ENCODE results near the gene CFDP1. TPM values are rescaled to one million over a fixed set of nuclear protein-coding genes. Genes with fewer than 3 reads are reported as not detected.

Gene CFDP1
- total and polyA plus RNA-seq, 2 donors (not counting 3 experiments of a cell fraction or from before 2014, with no cell fraction given): 17.8 to 53.8 TPM

GRCh38 chr16:75443298-75443697 is 10.0 kb upstream of the CFDP1 start:
- no TSS peak for BruUV-seq (replicated peaks)
- DNase-seq (ENCODE audit: low read depth, low spot score): no peak
- H3K4me2 ChIP-seq (ENCODE audit: insufficient read depth, low read length): no peak overlapping the region
- H3K9me1 ChIP-seq (replicated peaks; ENCODE audit: control insufficient read depth, extremely low read depth, insufficient read depth, low read length): no peaks in the 10 kb centered on the region
- no peak for FAIRE-seq
- H3K4me3 ChIP-seq (replicated peaks in 1 of 3; ENCODE audit: insufficient read depth in 1 of 3, low read depth in 1 of 3, low read length in 3 of 3): no peak overlapping the region
- no peak for TF ChIP-seq EZH2 (IDR thresholded peaks at IDR 0.05; ENCODE audit: borderline replicate concordance, low read depth, low read length, severe bottlenecking)
- TF ChIP-seq POLR2AphosphoS5 (IDR thresholded peaks at IDR 0.05; ENCODE audit: insufficient read depth, low read depth, low read length): no peak
- TF ChIP-seq GATA2 (IDR thresholded peaks at IDR 0.05; ENCODE audit: insufficient read depth, insufficient read length, low read depth, low read length): no peak
- TF ChIP-seq CTCF (IDR thresholded peaks at IDR 0.05; ENCODE audit: extremely low read depth in 1 of 2, insufficient read depth in 1 of 2, low read depth in 1 of 2, low read length in 2 of 2): no peak
- no peak for TF ChIP-seq MAX (IDR thresholded peaks at IDR 0.05; ENCODE audit: insufficient read depth, insufficient read length)
- no peak for TF ChIP-seq FOS (IDR thresholded peaks at IDR 0.05; ENCODE audit: borderline replicate concordance, insufficient read depth, low read length)
- H3K27me3 ChIP-seq (ENCODE audit: control insufficient read depth in 2 of 2, insufficient read depth in 2 of 2, low read length in 2 of 2): no peaks in the 10 kb centered on the region
- H3K27ac ChIP-seq (ENCODE audit: insufficient read depth, low read depth, low read length): no peak overlapping the region
- dilution Hi-C loops (cut with MboI; ENCODE audit: extremely low pct_ligation_motif_present, low sequenced_read_pairs) (no loop called here), intact Hi-C loops (cut with micrococcal nuclease) (no loop called here)
- H3K36me3 ChIP-seq (ENCODE audit: control insufficient read depth in 2 of 2, extremely low read depth in 1 of 2, insufficient read depth in 2 of 2, low read length in 2 of 2): peaks cover 3 to 4% of the 10 kb centered on the region in 2 experiments
- ChIA-PET CTCF (interaction anchor here (1.9 kb wide), 1 partner anchor 244 kb away, joined by 11 read pairs; no protein-coding TSS in a partner anchor), POLR2A (no interaction called here)
- no peaks in the 10 kb centered on the region for H3K9me3 ChIP-seq (replicated peaks; ENCODE audit: control insufficient read depth, insufficient read depth, low read length)
- H4K20me1 ChIP-seq (replicated peaks; ENCODE audit: control insufficient read depth, extremely low read depth, insufficient read depth, low read length): no peaks in the 10 kb centered on the region
- no peaks in the 10 kb centered on the region for H3K79me2 ChIP-seq (ENCODE audit: control insufficient read depth, insufficient read depth, low read length)
- no peaks in the 10 kb centered on the region for H3K4me1 ChIP-seq (ENCODE audit: control insufficient read depth, extremely low read depth, insufficient read depth, low read length)
- no peak overlapping the region for H2AFZ ChIP-seq (ENCODE audit: low read depth, low read length)
- H3K9ac ChIP-seq (replicated peaks; ENCODE audit: extremely low read depth, insufficient read depth, low read length): no peak overlapping the region
